ENCODE results near the gene ZNF117.

- TF ChIP-seq HDGF (IDR thresholded peaks at IDR 0.05; ENCODE audit: borderline replicate concordance) (no peak), CTBP1 (IDR thresholded peaks at IDR 0.05; ENCODE audit: borderline replicate concordance) (no peak), ARNT (IDR thresholded peaks at IDR 0.05) (no peak), FOXM1 (IDR thresholded peaks at IDR 0.05; ENCODE audit: borderline replicate concordance) (no peak), TARDBP (IDR thresholded peaks at IDR 0.05) (no peak), ZNF384 (IDR thresholded peaks at IDR 0.05) (no peak), L3MBTL2 (conservative IDR thresholded peaks at IDR 0.05) (no peak)
Observed at GRCh38 chr7:65002972-65003585, 12.2 kb upstream of the ZNF117 start.
